ENCODE measurements around the gene GALNT14.

GALNT14 gene

GRCh38 chr2:31086590-31086989, 51.6 kb downstream of the GALNT14 start:
- no peak for DNase-seq

GRCh38 chr2:31083234-31083993, 54.8 kb downstream of the GALNT14 start:
- DNase-seq: no peak

GRCh38 chr2:31082002-31082401, 56.2 kb downstream of the GALNT14 start:
- no peak for DNase-seq

GRCh38 chr2:31081492-31081891, 56.7 kb downstream of the GALNT14 start:
- DNase-seq: no peak

- no peak for DNase-seq
These were observed 57.9 kb downstream of the GALNT14 start for GRCh38 chr2:31080361-31080760.

GRCh38 chr2:31079665-31080064, 58.6 kb downstream of the GALNT14 start:
- no peak for DNase-seq

GRCh38 chr2:31078579-31079105, 59.6 kb downstream of the GALNT14 start:
- DNase-seq: no peak

- no peak for DNase-seq
These were observed 60.2 kb downstream of the GALNT14 start for GRCh38 chr2:31078011-31078410.

- DNase-seq: no peak
These were observed 62.2 kb downstream of the GALNT14 start for GRCh38 chr2:31075941-31076590.

- no peak for DNase-seq
These were observed 62.8 kb downstream of the GALNT14 start for GRCh38 chr2:31075431-31075830.

GRCh38 chr2:31071741-31072140, 66.5 kb downstream of the GALNT14 start:
- no peak for DNase-seq

- no peak for DNase-seq
These were observed 67.7 kb downstream of the GALNT14 start for GRCh38 chr2:31070339-31071125.

- DNase-seq: no peak
These were observed 68.5 kb downstream of the GALNT14 start for GRCh38 chr2:31069643-31070325.

GRCh38 chr2:31067259-31067658, 71.0 kb downstream of the GALNT14 start:
- DNase-seq: no peak

- no peak for DNase-seq
These were observed 71.7 kb downstream of the GALNT14 start for GRCh38 chr2:31066551-31066950.

- DNase-seq: no peak
These were observed 72.2 kb downstream of the GALNT14 start for GRCh38 chr2:31066086-31066485.

GRCh38 chr2:31065356-31065755, 72.9 kb downstream of the GALNT14 start:
- no peak for DNase-seq

GRCh38 chr2:31060397-31060796, 77.8 kb downstream of the GALNT14 start:
- no peak for DNase-seq

GRCh38 chr2:31058096-31059035, 79.9 kb downstream of the GALNT14 start:
- DNase-seq: no peak

- no peak for DNase-seq
These were observed 80.5 kb downstream of the GALNT14 start for GRCh38 chr2:31057691-31058090.

GRCh38 chr2:31055938-31056337, 82.3 kb downstream of the GALNT14 start:
- no peak for DNase-seq
